T-helper 17 cell (primary cell): ENCODE data around the gene CTBP2. TPM values are rescaled to one million over a fixed set of nuclear protein-coding genes. Genes with fewer than 3 reads are reported as not detected.
A peak's percentile ranks its signal among the peaks of the same experiment; 100 is the strongest.

Source experiments
- ATAC-seq: fragments of 150-1000 bp; cut with Tn5 transposase; 2 replicates; pipeline ENCODE4 v1.10.0; 2021; ENCODE audit warnings: mild to moderate bottlenecking, moderate library complexity
- DNase-seq, 3 donors: peaks; one replicate each; pipeline versions ENCODE4 v3.0.0 to v3.0.0-alpha.2; 2020 to 2021
- H3K9me3 ChIP-seq: one replicate; pipeline ENCODE4 v1.7.0; 2013; ENCODE audit warnings: low read length, mild to moderate bottlenecking; ENCODE audit not compliant: control insufficient read depth, poor library complexity, severe bottlenecking
- H3K27ac Mint-ChIP-seq: one replicate; pipeline ENCODE4 v1.8.0; 2022; ENCODE audit warnings: mild to moderate bottlenecking, moderate library complexity, mixed read lengths
- H3K27me3 Mint-ChIP-seq: one replicate; pipeline ENCODE4 v1.8.0; 2022; ENCODE audit warnings: mixed read lengths
- H3K36me3 Mint-ChIP-seq: one replicate; pipeline ENCODE4 v1.8.0; 2022; ENCODE audit warnings: low read depth, mixed read lengths
- H3K4me1 Mint-ChIP-seq: one replicate; pipeline ENCODE4 v1.8.0; 2022; ENCODE audit warnings: mild to moderate bottlenecking, mixed read lengths
- H3K4me3 Mint-ChIP-seq: one replicate; pipeline ENCODE4 v1.8.0; 2022; ENCODE audit warnings: mild to moderate bottlenecking, moderate library complexity, mixed read lengths
- total RNA-seq, 4 donors: library from RNA in 2 of 4; stranded (reverse) in 2 of 4; gene quantifications; one replicate each; pipeline ENCODE4 v1.2.3 and lab custom pipeline; 2022 to 2026

Gene CTBP2
- total RNA-seq, 2 donors from 2014 or later, result 1.3 to 1.5 TPM

DNA sequence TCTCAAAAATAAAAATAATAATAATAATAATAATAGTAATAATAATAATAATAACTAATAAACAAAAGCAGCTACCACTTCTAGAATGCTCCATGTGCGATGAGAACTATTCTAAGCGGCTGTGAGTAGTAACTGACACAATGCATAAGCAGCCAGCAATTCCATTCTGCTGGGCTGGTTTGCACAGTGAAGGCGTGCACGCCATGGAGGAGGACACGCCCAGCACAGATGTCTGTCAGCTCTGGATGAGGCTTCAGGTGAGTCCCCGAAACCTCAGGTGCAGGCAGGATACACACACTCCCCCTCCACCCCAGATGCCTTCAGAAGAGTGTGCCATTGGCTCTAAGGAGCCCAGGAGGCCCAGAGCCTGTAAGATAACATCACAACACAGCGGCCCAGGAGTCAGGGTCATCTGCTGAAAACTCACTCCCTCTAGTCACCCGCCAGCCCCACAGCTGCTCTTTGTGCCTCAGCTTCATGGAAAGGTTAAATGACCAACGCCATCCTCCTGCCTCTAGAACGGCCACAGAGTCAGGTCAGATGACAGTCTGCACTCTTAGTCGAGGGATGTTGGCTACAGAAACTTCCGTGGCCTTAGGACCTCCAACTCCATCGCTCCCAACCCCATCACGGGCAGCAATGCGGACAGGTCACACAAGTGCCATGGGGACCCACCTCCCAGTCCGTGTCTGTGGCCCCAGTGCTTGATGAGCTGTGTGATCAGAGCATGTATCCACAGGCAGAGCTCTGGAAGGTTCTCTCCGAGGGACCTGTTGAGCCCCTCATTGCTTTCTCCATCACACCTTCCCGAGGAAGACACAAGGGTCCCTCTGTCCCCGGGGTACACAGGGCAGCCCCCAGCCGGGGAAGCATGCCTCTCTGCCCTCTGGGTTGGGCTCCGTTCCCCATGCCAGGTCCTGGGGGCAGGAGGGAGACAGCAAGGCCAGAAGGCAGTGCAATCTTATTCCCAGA, 103.9 kb downstream of the CTBP2 start:
- no peaks in the 10 kb centered on the region for H3K4me1 Mint-ChIP-seq
- no peaks in the 10 kb centered on the region for H3K36me3 Mint-ChIP-seq
- H3K27me3 Mint-ChIP-seq, result peaks cover 60% of the 10 kb centered on the region
- no peak overlapping the region for H3K4me3 Mint-ChIP-seq
- H3K27ac Mint-ChIP-seq, result no peak overlapping the region
- ATAC-seq (no peak), DNase-seq (no peak)
- H3K9me3 ChIP-seq, result no peaks in the 10 kb centered on the region

DNA sequence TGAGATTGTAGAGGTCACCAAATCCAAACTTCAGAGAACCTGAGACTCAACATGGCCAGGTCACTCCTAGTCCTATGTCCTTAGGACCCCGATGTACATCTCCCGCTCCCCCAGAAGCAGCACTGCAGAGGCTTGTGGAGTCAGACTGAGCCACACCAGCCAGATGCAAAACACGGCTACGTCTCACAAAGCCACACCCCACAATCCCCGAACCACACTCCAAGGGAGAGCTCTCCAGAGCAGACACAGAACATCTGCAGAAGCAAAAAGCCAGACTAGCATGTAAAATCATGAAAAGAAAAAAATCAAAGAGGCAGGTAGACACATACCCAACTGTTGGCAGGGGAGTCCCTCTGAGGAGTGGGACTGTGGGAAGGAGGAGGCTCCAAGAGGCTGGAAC, 104.9 kb downstream of the CTBP2 start:
- no peaks in the 10 kb centered on the region for H3K9me3 ChIP-seq
- H3K27ac Mint-ChIP-seq, result no peak overlapping the region
- no peaks in the 10 kb centered on the region for H3K36me3 Mint-ChIP-seq

DNA sequence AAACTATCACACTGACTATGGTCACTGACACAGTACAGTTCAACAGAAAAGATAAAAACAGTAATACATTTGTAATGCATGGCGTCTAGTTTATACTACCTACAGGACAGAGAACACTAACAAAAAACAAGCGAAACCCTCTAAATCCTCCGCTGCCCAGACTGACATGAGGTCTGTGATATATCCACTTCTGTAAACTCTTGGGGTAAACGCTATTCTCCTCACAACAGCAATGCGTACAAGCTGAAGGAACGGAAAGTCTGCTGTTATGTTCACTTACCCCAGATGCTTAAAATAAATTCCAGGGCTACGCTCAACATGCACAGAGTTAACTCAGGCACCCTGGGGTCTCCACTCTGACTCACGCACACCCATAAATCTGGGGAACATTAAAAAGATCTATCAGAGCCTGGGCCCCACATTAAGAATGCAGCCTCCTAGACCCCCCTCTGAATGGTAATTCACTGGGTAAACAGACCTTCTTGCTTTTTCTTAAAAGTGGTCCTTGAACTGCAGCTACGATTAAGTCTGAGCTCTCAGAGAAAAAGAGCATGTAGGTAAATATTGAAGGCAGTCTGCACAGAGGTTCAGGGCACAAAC, 105.6 kb downstream of the CTBP2 start:
- no peak for ATAC-seq
- Mint-ChIP-seq H3K36me3 (no peaks in the 10 kb centered on the region), H3K27me3 (peaks cover 63% of the 10 kb centered on the region), H3K4me3 (no peak overlapping the region), H3K4me1 (no peaks in the 10 kb centered on the region), H3K27ac (no peak overlapping the region)
- no peaks in the 10 kb centered on the region for H3K9me3 ChIP-seq
- DNase-seq, result no peak

More for the DNA sequence above, 104.9 kb downstream of the CTBP2 start:
- ATAC-seq (no peak), DNase-seq (no peak)
- Mint-ChIP-seq H3K27me3 (peaks cover 63% of the 10 kb centered on the region), H3K4me3 (no peak overlapping the region), H3K4me1 (no peaks in the 10 kb centered on the region)

DNA sequence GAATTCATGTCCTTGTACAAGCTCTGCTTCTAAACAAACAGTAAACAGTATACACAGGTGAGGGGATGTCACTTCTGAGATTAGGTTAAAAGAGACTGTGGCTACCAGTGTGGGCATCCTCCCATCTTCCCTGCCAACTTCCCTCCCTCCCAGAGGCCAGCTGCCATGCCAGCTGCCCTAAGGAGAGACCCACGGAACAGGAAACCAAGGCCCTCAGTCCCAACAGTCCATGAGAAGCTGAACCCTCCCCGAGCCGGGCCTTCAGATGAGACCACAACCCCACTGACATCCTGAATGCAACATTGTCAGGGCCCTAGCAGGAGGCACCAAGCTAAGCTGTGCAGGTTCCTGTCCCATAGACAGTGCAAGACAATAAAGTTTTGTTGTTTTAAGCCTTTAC, 106.1 kb downstream of the CTBP2 start:
- ATAC-seq (no peak), DNase-seq (no peak)
- Mint-ChIP-seq H3K4me1 (peaks cover under 1% of the 10 kb centered on the region), H3K36me3 (no peaks in the 10 kb centered on the region), H3K27me3 (peaks cover 65% of the 10 kb centered on the region), H3K4me3 (no peak overlapping the region), H3K27ac (no peak overlapping the region)
- H3K9me3 ChIP-seq, result no peaks in the 10 kb centered on the region

DNA sequence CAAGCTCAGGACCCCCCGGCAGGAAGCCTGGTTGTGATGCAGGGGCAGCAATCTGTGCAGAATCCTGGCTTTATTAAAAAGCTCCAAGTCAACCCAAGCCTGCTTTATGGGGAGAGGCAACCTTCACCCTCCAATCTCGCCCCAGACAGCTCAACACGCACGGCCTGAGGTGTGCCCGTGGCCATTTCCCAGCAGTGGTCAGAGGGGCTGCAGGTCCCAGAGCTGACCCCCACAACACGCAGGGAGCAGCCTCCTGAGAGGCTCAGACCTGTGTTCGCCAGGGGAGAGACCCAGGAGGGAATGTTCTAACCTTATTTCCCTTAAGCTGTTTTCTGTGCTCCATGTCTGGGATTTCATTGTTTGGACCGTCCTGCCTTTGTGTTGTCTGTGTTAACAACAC, 108.2 kb downstream of the CTBP2 start:
- DNase-seq, result no peak
- no peaks in the 10 kb centered on the region for H3K36me3 Mint-ChIP-seq
- peaks cover 3% of the 10 kb centered on the region for H3K4me1 Mint-ChIP-seq
- H3K9me3 ChIP-seq, result no peaks in the 10 kb centered on the region
- peaks cover 70% of the 10 kb centered on the region for H3K27me3 Mint-ChIP-seq
- ATAC-seq, result no peak
- H3K27ac Mint-ChIP-seq, result no peak overlapping the region
- H3K4me3 Mint-ChIP-seq, result no peak overlapping the region

DNA sequence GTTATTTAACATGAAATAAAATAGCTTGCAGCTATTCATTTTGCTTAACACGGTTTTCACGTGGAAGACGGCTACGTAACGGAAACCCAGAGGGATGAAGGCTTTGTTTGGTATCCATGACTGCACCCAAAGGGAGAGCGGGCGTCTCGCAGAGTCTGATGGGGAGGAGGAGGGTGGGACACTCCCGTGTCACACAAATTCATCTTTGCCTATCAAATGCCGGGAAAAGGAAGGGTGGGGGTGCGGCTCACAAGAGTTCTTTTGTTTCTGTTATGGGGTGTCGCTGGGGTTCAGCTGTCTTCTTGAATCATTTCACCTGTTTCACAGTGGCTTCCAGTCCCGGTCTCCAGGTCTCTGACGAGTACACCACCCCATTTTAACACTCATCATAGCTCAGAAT, 110.0 kb downstream of the CTBP2 start:
- no peak for ATAC-seq
- Mint-ChIP-seq H3K4me3 (no peak overlapping the region), H3K4me1 (peaks cover 3% of the 10 kb centered on the region), H3K36me3 (no peaks in the 10 kb centered on the region), H3K27ac (no peak overlapping the region), H3K27me3 (peaks cover 68% of the 10 kb centered on the region)
- no peaks in the 10 kb centered on the region for H3K9me3 ChIP-seq
- DNase-seq, result no peak

DNA sequence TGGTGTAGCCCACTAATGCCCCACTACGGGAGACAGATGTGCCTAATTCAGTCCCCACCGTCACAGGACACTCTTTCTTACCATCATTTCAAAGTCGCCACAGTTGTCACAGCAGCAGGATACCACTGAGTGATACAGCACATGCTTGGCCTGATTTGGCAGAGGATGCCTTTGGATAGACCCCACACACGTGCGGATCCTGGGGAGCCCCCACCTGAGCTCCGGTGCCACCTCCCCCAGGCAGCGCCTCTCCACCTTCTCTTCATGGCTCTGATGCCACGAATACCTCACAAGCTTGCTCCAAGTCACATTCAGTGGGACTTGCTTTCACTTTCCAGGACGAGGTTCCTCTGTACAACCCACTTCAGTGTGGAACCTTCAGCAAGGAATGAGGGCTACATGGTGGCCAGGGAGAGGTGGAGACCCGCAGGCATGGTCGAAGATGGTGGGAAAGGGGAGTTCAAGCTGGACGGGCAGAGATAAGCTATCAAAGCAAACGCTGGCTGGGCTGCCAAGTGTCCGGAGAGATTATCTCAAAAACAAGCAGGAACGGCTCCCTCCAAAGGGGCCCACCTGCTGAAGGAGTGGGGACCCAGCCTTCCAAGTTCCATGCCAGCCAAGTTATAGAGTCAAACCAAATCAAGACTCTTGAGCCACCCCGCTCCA, 111.0 kb downstream of the CTBP2 start:
- Mint-ChIP-seq H3K4me3 (no peak overlapping the region), H3K27ac (no peak overlapping the region), H3K27me3 (peaks cover 58% of the 10 kb centered on the region)

DNA sequence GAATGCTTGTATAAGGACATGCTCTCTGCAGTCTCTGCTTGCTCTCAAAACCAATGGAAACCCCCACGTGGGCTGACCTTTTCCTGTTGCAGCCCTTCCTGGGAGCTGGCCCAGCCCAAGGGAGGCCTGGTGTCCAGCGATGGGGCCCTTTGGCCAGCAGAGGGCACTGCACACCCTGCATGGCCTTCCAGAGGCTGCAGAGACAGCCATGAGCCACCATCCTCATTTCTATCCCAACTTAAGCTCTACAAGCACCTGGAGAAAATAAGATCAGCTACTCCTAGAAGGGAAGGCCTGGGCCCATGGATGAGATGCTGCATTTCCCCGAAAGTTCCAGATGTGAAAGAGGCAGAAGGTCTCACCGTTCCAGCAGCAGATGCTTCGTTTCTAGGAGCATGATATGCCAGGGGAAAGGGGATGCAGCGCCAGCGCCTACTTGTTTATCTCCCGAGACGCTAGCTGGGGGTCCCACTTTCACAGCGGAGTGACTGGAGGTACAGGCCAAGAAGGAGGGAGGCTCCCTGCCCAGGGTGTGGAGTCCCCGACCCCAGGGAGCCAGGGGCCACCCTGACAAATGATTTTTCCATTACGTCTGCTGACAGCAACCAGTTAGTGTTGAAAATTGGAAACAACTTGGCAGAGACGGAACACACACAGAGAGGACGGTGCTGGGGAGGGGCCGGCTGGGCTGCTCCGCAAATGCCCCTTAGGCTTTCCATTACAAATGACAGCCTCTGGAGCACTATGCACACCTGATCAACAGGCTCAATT, 112.1 kb downstream of the CTBP2 start:
- no peaks in the 10 kb centered on the region for H3K9me3 ChIP-seq
- Mint-ChIP-seq H3K27ac (no peak overlapping the region), H3K4me1 (peaks cover 3% of the 10 kb centered on the region), H3K27me3 (peaks cover 55% of the 10 kb centered on the region), H3K4me3 (no peak overlapping the region), H3K36me3 (no peaks in the 10 kb centered on the region)
- peak in 2 of 3 donors; percentile 14 to 40 for DNase-seq
- peak; percentile 62 for ATAC-seq

More for the DNA sequence above, 111.0 kb downstream of the CTBP2 start:
- Mint-ChIP-seq H3K36me3 (no peaks in the 10 kb centered on the region), H3K4me1 (peaks cover 3% of the 10 kb centered on the region)
- ATAC-seq (no peak), DNase-seq (no peak)
- no peaks in the 10 kb centered on the region for H3K9me3 ChIP-seq

DNA sequence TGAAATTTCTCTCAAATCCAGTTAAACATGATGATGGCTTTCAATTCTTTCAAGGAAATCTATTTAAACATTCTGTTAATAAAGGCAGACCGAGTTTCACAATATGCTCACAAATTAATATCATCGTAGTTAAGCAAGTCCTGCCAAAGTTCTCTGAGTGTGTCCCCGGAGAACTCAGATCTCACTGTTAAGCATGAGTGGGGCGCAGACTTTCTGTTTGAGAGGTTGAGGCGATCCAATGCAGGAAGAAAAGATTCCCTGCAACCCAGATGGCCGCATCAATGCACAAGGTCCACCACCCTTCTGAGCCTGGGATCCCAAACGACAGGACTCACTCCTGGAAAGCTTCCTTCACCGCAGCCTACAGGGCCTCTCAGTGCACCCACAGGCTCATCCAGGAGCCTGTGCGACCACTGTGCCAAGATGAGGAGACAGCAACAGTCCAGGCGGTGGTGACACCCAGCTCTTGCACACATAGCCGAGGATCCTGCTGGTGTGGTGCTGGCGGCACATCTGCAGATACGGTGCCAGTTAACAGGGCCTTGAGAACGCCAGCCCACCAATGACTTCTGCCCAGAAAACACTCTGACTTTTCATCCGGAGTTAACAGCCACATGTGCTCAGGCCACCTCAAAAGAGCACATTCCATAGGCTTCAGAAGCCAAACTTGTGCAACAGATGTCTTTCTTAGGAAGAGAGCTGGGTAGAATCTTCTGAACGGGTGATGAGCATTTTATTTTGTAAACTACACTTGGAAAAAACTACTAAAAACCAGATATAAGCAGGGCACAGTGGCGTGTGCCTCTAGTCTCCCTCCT, 116.3 kb downstream of the CTBP2 start:
- DNase-seq (no peak), ATAC-seq (no peak)
- H3K27ac Mint-ChIP-seq, result no peak overlapping the region
- no peaks in the 10 kb centered on the region for H3K36me3 Mint-ChIP-seq
- H3K27me3 Mint-ChIP-seq, result peaks cover 20% of the 10 kb centered on the region
- H3K4me3 Mint-ChIP-seq, result no peak overlapping the region
- H3K4me1 Mint-ChIP-seq, result peaks cover under 1% of the 10 kb centered on the region
- no peaks in the 10 kb centered on the region for H3K9me3 ChIP-seq

DNA sequence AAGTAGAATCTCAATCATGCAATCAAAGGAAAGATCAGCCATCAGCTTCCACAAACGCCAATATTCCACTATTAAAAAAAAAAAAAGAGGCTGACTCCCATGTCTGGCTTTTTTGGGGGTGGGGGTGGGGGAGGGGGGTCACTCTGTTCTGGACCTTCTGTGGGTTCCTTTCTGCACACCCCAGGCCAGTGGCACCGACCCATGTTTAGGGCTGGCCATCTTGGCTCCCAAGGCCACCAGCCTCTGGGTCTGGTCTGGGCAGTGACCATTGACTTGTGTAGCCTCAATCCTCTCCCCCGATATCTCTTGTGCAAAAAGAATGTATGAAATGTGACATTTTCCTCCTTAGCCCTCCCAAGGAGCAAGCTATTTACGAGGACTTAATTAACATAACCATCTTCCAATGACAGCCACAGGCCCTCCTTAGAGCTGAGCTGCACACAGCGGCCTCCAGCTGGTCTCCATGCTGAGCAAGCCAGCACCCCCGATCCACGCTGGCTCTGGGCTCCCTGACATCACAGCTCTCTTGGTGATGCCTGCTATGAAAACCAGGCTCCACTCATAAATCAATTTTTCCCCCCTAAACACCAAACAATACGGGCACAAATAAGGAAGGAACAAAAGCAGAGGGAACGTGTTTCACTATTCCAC, 118.4 kb downstream of the CTBP2 start:
- no peaks in the 10 kb centered on the region for H3K9me3 ChIP-seq
- Mint-ChIP-seq H3K27ac (no peak overlapping the region), H3K4me3 (no peak overlapping the region), H3K4me1 (no peaks in the 10 kb centered on the region), H3K36me3 (no peaks in the 10 kb centered on the region), H3K27me3 (peaks cover 16% of the 10 kb centered on the region)
- DNase-seq (no peak), ATAC-seq (no peak)

DNA sequence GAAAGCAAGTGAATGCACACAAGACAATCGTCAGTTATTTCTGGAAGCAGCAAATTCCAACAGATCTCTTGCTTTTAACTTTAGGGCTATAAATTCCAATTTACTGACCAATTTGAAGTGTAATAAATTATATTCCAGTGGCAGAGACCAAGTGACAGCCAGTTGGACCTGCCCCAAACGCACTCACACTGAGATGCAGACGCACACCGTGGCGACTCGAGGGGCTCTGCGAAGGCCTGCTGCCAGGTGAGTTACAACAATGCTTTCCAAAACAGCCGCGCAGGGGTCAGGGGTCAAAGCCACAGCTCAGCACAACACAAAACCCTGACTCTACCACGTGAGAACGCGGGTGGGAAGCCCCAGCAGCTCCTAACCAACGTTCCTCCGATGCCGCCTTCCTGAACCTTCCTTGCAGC, 121.0 kb downstream of the CTBP2 start:
- Mint-ChIP-seq H3K36me3 (no peaks in the 10 kb centered on the region), H3K27ac (no peak overlapping the region), H3K4me3 (no peak overlapping the region), H3K4me1 (no peaks in the 10 kb centered on the region), H3K27me3 (peaks cover 36% of the 10 kb centered on the region)
- H3K9me3 ChIP-seq, result no peaks in the 10 kb centered on the region
- ATAC-seq (no peak), DNase-seq (no peak)

DNA sequence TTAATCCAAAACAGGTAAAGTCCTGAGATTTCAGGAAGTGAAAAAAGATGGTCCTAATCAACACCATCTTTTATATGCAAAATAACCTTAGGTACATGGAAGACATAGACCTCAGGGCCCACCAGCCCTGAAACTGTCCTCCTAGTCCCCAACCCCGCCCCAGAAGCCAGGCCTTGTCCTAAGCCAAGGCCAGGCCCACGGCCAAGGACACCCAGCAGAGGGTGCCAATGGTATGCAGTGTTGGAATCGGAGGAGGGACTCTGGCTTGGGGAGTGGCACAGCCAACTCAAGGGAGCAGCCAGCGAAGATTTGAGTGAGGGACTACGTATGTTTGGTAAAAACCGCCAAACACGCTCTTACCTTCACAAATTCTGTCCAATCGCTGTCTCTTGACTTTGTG, 121.7 kb downstream of the CTBP2 start:
- no peak for DNase-seq
- Mint-ChIP-seq H3K4me1 (no peaks in the 10 kb centered on the region), H3K36me3 (no peaks in the 10 kb centered on the region), H3K27me3 (peaks cover 36% of the 10 kb centered on the region), H3K27ac (no peak overlapping the region), H3K4me3 (no peak overlapping the region)
- no peak for ATAC-seq
- H3K9me3 ChIP-seq, result no peaks in the 10 kb centered on the region
